Forelimb muscle (tissue), 1 donor: ENCODE results near the gene GALNT9. TPM values are rescaled to one million over a fixed set of nuclear protein-coding genes. Genes with fewer than 3 reads are reported as not detected.
"Not testable (repeated sequence)": the region's sequence is repeated elsewhere in the genome, so short reads cannot be mapped to it uniquely, and the experiment has no call there.

Experiments
- DNase-seq: peaks from one replicate; pipeline ENCODE4 v3.0.0-alpha.2; 2013; ENCODE audit warnings: low read depth
- polyA plus RNA-seq: library from polyadenylated mRNA; unstranded; fragments of 120-200 nt; gene quantifications from one replicate; pipeline ENCODE4 v1.2.1, GENCODE V29; 2013; ENCODE audit not compliant: insufficient read length

The GALNT9 gene
- polyA plus RNA-seq, 1 donor: 1.7 TPM

GRCh38 chr12:132314516-132315233 is 14.7 kb downstream of the GALNT9 start:
- no peak for DNase-seq

GRCh38 chr12:132314035-132314434 is 15.4 kb downstream of the GALNT9 start:
- DNase-seq: no peak

- no peak for DNase-seq
Observed at GRCh38 chr12:132313182-132313581, 16.2 kb downstream of the GALNT9 start.

- DNase-seq: no peak
Observed at GRCh38 chr12:132312516-132312915, 16.9 kb downstream of the GALNT9 start.

GRCh38 chr12:132311201-132311915 is 18.0 kb downstream of the GALNT9 start:
- DNase-seq: no peak

GRCh38 chr12:132310181-132311040 is 19.0 kb downstream of the GALNT9 start:
- no peak for DNase-seq

GRCh38 chr12:132309596-132310086 is 19.7 kb downstream of the GALNT9 start:
- no peak for DNase-seq

GRCh38 chr12:132308853-132309595 is 20.4 kb downstream of the GALNT9 start:
- no peak for DNase-seq

GRCh38 chr12:132307976-132308852 is 21.2 kb downstream of the GALNT9 start:
- DNase-seq: no peak

GRCh38 chr12:132306885-132307191 is 22.6 kb downstream of the GALNT9 start:
- no peak for DNase-seq

GRCh38 chr12:132305991-132306884 is 23.2 kb downstream of the GALNT9 start:
- DNase-seq: no peak

- no peak for DNase-seq
Observed at GRCh38 chr12:132305560-132305966, 23.8 kb downstream of the GALNT9 start.

- DNase-seq: not testable (repeated sequence)
Observed at GRCh38 chr12:132304866-132305265, 24.5 kb downstream of the GALNT9 start.

GRCh38 chr12:132303853-132304373 is 25.5 kb downstream of the GALNT9 start:
- not testable (repeated sequence) for DNase-seq

GRCh38 chr12:132302466-132303358 is 26.7 kb downstream of the GALNT9 start:
- DNase-seq: no peak

- DNase-seq: no peak
Observed at GRCh38 chr12:132300789-132301722, 28.3 kb downstream of the GALNT9 start.

GRCh38 chr12:132296063-132296462 is 33.3 kb downstream of the GALNT9 start:
- DNase-seq: no peak
